Uterus (tissue), 4 donors: ENCODE measurements around the gene CCDC8. TPM values are rescaled to one million over a fixed set of nuclear protein-coding genes. Genes with fewer than 3 reads are reported as not detected.

Experiments
- DNase-seq, 2 donors: peaks; one replicate each; pipeline ENCODE4 v3.0.0-alpha.2; 2019 to 2020
- H3K27ac ChIP-seq, 2 donors: fragments of 200-600 bp; sonication (generic); 1 replicate in 1 of 2; 2 replicates in 1 of 2; pipeline ENCODE4 v1.5.1; 2016 to 2018
- H3K27me3 ChIP-seq, 2 donors: fragments of 200-600 bp; sonication (generic); one replicate each; pipeline ENCODE4 v1.5.1; 2018 to 2019; ENCODE audit warnings: control low read depth in 1 of 2
- H3K36me3 ChIP-seq, 2 donors: fragments of 200-600 bp; sonication (generic); one replicate each; pipeline ENCODE4 v1.5.1; 2019; ENCODE audit warnings: control low read depth in 1 of 2
- H3K4me1 ChIP-seq, 2 donors: fragments of 200-600 bp; sonication (generic); one replicate each; pipeline ENCODE4 v1.5.1; 2018 to 2019; ENCODE audit warnings: control low read depth in 1 of 2
- H3K4me3 ChIP-seq, 2 donors: fragments of 200-600 bp; sonication (generic); 1 replicate in 1 of 2; 2 replicates in 1 of 2; pipeline ENCODE4 v1.5.1; 2018 to 2019; ENCODE audit warnings: mild to moderate bottlenecking in 1 of 2
- H3K9me3 ChIP-seq, 2 donors: fragments of 200-600 bp; sonication (generic); one replicate each; pipeline ENCODE4 v1.5.1; 2019; ENCODE audit warnings: control low read depth in 1 of 2
- POLR2A ChIP-seq, 2 donors: fragments of 450-650 bp; IDR thresholded peaks; one replicate each; pipeline ENCODE4 v1.6.1; 2016; ENCODE audit warnings: antibody characterized with exemption in 2 of 2, mild to moderate bottlenecking in 1 of 2, moderate library complexity in 1 of 2
- intact Hi-C: fragments of 100-400 bp; cut with DNase I; formaldehyde crosslinking; loops from one replicate; pipeline ENCODE4 v1.15.1; 2023; ENCODE audit warnings: low total_unique reads
- total RNA-seq, 4 donors: library from RNA; depleted of rRNA in 3 of 4; stranded (reverse); fragments of >200 nt in 3 of 4; gene quantifications; one replicate each; pipeline versions ENCODE4 v1.1.0 to v1.2.4, GENCODE V29; 2014 to 2023
- TF ChIP-seq, protein P1 (sequence below), 4 experiments: fragments of 200-600 bp in 2 of 4; fragments of 450-650 bp in 2 of 4; sonication (generic) in 2 of 4; IDR thresholded peaks; one replicate each; pipeline ENCODE4 v1.5.1; 2016 to 2019; ENCODE audit warnings: antibody characterized with exemption in 4 of 4, mild to moderate bottlenecking in 2 of 4, moderate library complexity in 1 of 4
- donor health status: DM: yes; HTN: yes; CAD: no.

Gene CCDC8
- total RNA-seq, 4 donors from 2014 or later: 7.2 to 89.1 (median 26.2) TPM

DNA sequence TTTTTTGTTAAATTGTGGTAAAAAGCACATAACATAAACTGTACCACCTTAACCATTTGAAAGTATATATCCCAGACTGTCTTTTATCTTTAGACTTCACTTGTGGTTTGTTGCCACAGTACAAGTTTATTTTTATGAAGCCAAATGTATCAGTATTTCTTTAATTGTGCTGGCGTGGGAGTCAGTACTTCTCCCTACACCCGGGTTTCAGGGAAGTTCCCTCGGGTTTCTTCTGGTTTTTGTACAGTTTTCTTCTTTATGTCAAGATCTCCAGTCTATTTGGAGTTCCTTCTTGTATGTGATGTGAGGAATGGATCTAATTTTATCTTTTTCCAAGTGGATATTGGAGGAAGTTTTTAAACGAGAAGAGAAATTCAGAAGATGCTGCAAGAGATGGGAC is 20.5 kb downstream of the CCDC8 start:
- intact Hi-C loops: no loop called here
- no peak for DNase-seq
- no peaks in the 10 kb centered on the region for H3K4me1 ChIP-seq
- no peak for TF ChIP-seq POLR2A (IDR thresholded peaks at IDR 0.05)
- TF ChIP-seq, protein P1, sequence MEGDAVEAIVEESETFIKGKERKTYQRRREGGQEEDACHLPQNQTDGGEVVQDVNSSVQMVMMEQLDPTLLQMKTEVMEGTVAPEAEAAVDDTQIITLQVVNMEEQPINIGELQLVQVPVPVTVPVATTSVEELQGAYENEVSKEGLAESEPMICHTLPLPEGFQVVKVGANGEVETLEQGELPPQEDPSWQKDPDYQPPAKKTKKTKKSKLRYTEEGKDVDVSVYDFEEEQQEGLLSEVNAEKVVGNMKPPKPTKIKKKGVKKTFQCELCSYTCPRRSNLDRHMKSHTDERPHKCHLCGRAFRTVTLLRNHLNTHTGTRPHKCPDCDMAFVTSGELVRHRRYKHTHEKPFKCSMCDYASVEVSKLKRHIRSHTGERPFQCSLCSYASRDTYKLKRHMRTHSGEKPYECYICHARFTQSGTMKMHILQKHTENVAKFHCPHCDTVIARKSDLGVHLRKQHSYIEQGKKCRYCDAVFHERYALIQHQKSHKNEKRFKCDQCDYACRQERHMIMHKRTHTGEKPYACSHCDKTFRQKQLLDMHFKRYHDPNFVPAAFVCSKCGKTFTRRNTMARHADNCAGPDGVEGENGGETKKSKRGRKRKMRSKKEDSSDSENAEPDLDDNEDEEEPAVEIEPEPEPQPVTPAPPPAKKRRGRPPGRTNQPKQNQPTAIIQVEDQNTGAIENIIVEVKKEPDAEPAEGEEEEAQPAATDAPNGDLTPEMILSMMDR (IDR thresholded peaks at IDR 0.05): no peak
- no peaks in the 10 kb centered on the region for H3K9me3 ChIP-seq
- H3K27ac ChIP-seq: peak overlapping the region; percentile 40 to 56
- H3K4me3 ChIP-seq: no peak overlapping the region
- H3K27me3 ChIP-seq: no peaks in the 10 kb centered on the region
- no peaks in the 10 kb centered on the region for H3K36me3 ChIP-seq

DNA sequence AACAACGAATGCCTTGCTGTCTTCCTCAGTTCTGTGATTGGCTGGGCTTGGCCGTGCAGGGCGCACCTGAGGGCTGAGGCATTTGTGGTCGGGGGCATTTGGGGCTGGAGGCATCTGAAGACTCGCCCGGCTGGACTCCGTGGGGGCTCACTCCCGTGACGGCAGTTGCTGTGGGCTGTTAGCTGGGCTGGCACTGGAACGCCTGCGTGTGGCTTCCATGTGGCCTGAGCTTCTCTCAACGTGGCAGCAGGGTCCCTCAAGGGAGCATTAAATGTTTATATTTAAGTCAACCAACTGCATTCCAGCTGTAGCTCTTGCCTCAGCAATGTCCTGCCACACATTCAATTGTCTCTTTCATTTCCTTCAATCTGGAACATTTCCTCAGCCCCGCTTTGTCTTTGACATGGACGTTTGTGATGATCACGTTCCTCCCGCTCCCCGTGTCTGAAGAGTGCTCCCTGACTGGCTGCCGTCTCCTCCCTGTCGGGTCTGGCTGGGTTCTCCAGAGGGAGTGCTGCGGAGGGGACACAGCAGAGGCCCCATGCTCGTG is 21.0 kb downstream of the CCDC8 start:
- no peaks in the 10 kb centered on the region for H3K4me1 ChIP-seq
- no peaks in the 10 kb centered on the region for H3K9me3 ChIP-seq
- H3K4me3 ChIP-seq: no peak overlapping the region
- intact Hi-C loops: no loop called here
- TF ChIP-seq POLR2A (IDR thresholded peaks at IDR 0.05): no peak
- TF ChIP-seq, protein P1 (IDR thresholded peaks at IDR 0.05): no peak
- H3K27me3 ChIP-seq: no peaks in the 10 kb centered on the region
- no peak for DNase-seq
- H3K36me3 ChIP-seq: no peaks in the 10 kb centered on the region
- H3K27ac ChIP-seq: peak overlapping the region; percentile 40 to 56

DNA sequence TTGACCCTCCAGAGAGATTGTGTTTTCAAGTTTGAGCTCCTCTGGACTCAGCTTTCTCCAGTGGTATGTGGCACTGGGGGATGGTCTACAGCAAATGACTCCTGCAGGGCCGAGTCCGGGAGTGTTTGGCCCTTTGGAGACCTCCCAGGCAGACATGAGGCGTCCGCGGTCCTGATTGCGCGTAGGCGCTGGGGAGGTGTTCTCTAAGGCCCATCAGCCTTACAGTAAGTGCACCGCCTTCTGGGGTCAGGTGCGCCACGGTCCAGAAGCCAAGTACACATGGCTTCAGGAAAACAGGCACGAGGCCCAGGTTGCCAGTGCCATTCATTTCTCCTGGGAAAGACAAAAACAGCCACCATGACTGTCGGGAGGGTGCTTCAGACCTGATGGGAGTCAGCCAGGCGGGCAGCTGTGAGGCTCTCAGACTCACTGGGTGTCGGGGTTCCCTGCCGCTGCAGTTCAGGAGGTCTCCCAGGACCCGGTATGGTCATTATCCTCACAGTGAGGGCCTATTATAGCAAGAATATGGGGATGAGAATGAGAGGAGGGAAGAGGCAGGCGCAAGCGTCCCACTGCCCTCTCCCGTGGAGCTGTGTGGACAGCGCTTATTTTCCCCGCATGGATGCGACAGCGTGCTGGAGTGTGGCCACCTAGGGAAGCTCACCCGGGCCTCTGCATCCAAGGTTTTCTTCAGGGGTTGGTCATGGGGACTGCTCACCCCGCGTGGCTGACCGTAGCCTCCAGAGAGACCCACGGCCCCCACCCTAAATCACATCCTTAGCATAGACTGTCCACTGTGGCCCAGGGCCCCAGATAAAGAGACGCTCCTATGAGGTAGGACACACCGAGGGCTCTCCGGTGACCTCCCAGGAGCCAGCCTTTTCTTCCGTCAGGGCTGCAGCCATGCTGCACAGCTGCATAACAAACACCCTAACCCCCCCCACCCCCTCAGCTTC is 21.8 kb downstream of the CCDC8 start:
- no peaks in the 10 kb centered on the region for H3K4me1 ChIP-seq
- H3K27ac ChIP-seq: peak overlapping the region; percentile 40 to 56
- TF ChIP-seq POLR2A (IDR thresholded peaks at IDR 0.05): no peak
- TF ChIP-seq, protein P1 (IDR thresholded peaks at IDR 0.05): no peak
- H3K9me3 ChIP-seq: no peaks in the 10 kb centered on the region
- no peaks in the 10 kb centered on the region for H3K27me3 ChIP-seq
- no peaks in the 10 kb centered on the region for H3K36me3 ChIP-seq
- no peak overlapping the region for H3K4me3 ChIP-seq
- no peak for DNase-seq
- intact Hi-C loops: no loop called here

DNA sequence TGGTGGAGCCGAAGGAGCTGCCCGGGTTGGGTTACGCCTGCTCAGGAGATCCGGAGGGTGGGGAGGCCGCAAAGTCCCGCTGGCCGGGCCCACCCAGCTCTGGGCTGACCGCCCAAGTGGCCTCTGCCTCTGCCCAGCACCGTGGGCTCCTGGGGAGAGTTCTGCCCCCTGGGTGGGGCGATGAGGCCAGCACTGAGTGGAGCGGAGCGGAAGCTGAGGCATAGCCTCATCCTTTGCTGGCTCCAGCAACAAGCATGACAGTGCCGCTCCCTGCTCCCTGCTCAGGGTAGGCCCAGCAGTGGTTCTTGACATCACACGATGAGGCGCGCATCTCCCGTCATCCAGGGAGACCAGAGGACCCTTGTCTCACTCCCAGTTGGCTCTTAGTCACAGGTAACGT is 22.5 kb downstream of the CCDC8 start:
- Histone ChIP-seq H3K4me1 (no peaks in the 10 kb centered on the region), H3K9me3 (no peaks in the 10 kb centered on the region), H3K27me3 (no peaks in the 10 kb centered on the region), H3K27ac (no peak overlapping the region), H3K36me3 (no peaks in the 10 kb centered on the region), H3K4me3 (no peak overlapping the region)
- no peak for TF ChIP-seq POLR2A (IDR thresholded peaks at IDR 0.05)
- TF ChIP-seq, protein P1 (IDR thresholded peaks at IDR 0.05): no peak
- intact Hi-C loops: no loop called here
- no peak for DNase-seq
